Neural cell (in vitro differentiated cells): ENCODE data around the gene MRPL38. TPM values are rescaled to one million over a fixed set of nuclear protein-coding genes. Genes with fewer than 3 reads are reported as not detected.

Experiments
- H2AFZ ChIP-seq: fragments of 200-600, 300-800 bp; sonication (generic), shearing (Covaris generic); 2 replicates; pipeline ENCODE4 v1.6.0; 2014; ENCODE audit warnings: low read depth, mild to moderate bottlenecking, antibody characterized with exemption, low read length, moderate library complexity
- H3F3A ChIP-seq: fragments of 200-600 bp; shearing (Covaris generic); 2 replicates; pipeline ENCODE4 v1.6.1; 2016; ENCODE audit warnings: mild to moderate bottlenecking, moderate library complexity, mixed read lengths, antibody characterized with exemption, low read length; ENCODE audit not compliant: insufficient read depth, poor library complexity, severe bottlenecking
- H3K27ac ChIP-seq: fragments of 200-600, 300-800 bp; sonication (generic), shearing (Covaris generic); 2 replicates; pipeline ENCODE4 v1.5.1; 2014; ENCODE audit warnings: mild to moderate bottlenecking, low read length, moderate library complexity
- H3K27me3 ChIP-seq: fragments of 300-800, 200-600 bp; sonication (generic), shearing (Covaris generic); 2 replicates; pipeline ENCODE4 v1.6.0; 2014; ENCODE audit warnings: mild to moderate bottlenecking, low read depth, low read length, moderate library complexity; ENCODE audit not compliant: insufficient read depth
- H3K36me3 ChIP-seq: fragments of 300-800, 200-600 bp; sonication (generic), shearing (Covaris generic); 2 replicates; pipeline ENCODE4 v1.5.1; 2014; ENCODE audit warnings: mild to moderate bottlenecking, antibody characterized with exemption, low read length, moderate library complexity; ENCODE audit not compliant: insufficient read depth
- H3K4me2 ChIP-seq: fragments of 300-800, 200-600 bp; sonication (generic), shearing (Covaris generic); 2 replicates; pipeline ENCODE4 v1.6.0; 2014; ENCODE audit warnings: mild to moderate bottlenecking, low read length
- H3K4me3 ChIP-seq: fragments of 300-800, 200-600 bp; sonication (generic), shearing (Covaris generic); 2 replicates; pipeline ENCODE4 v1.5.1; 2014; ENCODE audit warnings: mild to moderate bottlenecking, low read length, moderate library complexity
- H3K79me2 ChIP-seq: fragments of 200-600 bp; shearing (Covaris generic); replicated peaks from 2 replicates; pipeline ENCODE4 v1.6.0; 2014; ENCODE audit warnings: mild to moderate bottlenecking, low read length, moderate library complexity; ENCODE audit not compliant: insufficient read depth
- H3K9ac ChIP-seq: fragments of 300-800, 200-600 bp; sonication (generic), shearing (Covaris generic); 2 replicates; pipeline ENCODE4 v1.6.1; 2016; ENCODE audit warnings: mild to moderate bottlenecking, low read length, mixed read lengths
- H3K9me2 ChIP-seq: fragments of 200-600 bp; shearing (Covaris generic); 2 replicates; pipeline ENCODE4 v1.6.1; 2016; ENCODE audit warnings: mild to moderate bottlenecking, low read length, mixed read lengths; ENCODE audit not compliant: insufficient read depth
- H3K9me3 ChIP-seq: fragments of 200-600, 300-800 bp; sonication (generic), shearing (Covaris generic); 2 replicates; pipeline ENCODE4 v1.6.1; 2016; ENCODE audit warnings: mild to moderate bottlenecking, mixed run types, low read length, moderate library complexity, mixed read lengths
- H4K20me1 ChIP-seq: fragments of 200-600 bp; shearing (Covaris generic); 2 replicates; pipeline ENCODE4 v1.6.1; 2016; ENCODE audit warnings: mild to moderate bottlenecking, mixed run types; ENCODE audit not compliant: insufficient read depth
- EP300 ChIP-seq: fragments of 450-650 bp; conservative IDR thresholded peaks from 2 replicates; pipeline ENCODE4 v1.6.1; 2014; ENCODE audit warnings: antibody characterized with exemption, mild to moderate bottlenecking, moderate library complexity; ENCODE audit not compliant: poor library complexity, severe bottlenecking
- EZH2 ChIP-seq: fragments of 200-600, 300-800 bp; shearing (Covaris generic), sonication (generic); IDR thresholded peaks from 2 replicates; pipeline ENCODE4 v1.6.1; 2014; ENCODE audit warnings: antibody characterized with exemption, low read length, borderline replicate concordance, mild to moderate bottlenecking; ENCODE audit not compliant: insufficient read depth, poor library complexity, severe bottlenecking
- MXI1 ChIP-seq: fragments of 450-650 bp; conservative IDR thresholded peaks from 2 replicates; pipeline ENCODE4 v1.6.1; 2014; ENCODE audit warnings: antibody characterized with exemption, mild to moderate bottlenecking; ENCODE audit not compliant: poor library complexity, severe bottlenecking
- POLR2AphosphoS5 ChIP-seq: IDR thresholded peaks from 2 replicates; pipeline ENCODE4 v1.6.1; 2012
- RAD21 ChIP-seq: fragments of 450-650 bp; conservative IDR thresholded peaks from 2 replicates; pipeline ENCODE4 v1.6.1; 2014; ENCODE audit warnings: antibody characterized with exemption, mild to moderate bottlenecking, moderate library complexity
- SMC3 ChIP-seq: fragments of 450-650 bp; conservative IDR thresholded peaks from 2 replicates; pipeline ENCODE4 v1.6.1; 2014; ENCODE audit warnings: antibody characterized with exemption, mild to moderate bottlenecking, moderate library complexity; ENCODE audit not compliant: poor library complexity
- TAF1 ChIP-seq: IDR thresholded peaks from 2 replicates; pipeline ENCODE4 v1.6.1; 2012; ENCODE audit warnings: low read depth
- polyA plus RNA-seq: library from polyadenylated mRNA; depleted of rRNA; stranded (reverse); fragments of >200 nt; gene quantifications from 2 replicates; pipeline ENCODE4 v1.2.3, GENCODE V29; 2014
- TF ChIP-seq, protein P1 (sequence below): fragments of 450-650 bp; IDR thresholded peaks from 2 replicates; pipeline ENCODE4 v1.5.1; 2014; ENCODE audit warnings: antibody characterized with exemption, mild to moderate bottlenecking, moderate library complexity; ENCODE audit not compliant: poor library complexity, severe bottlenecking
- TF ChIP-seq, protein P2 (sequence below): IDR thresholded peaks from 2 replicates; pipeline ENCODE4 v1.6.1; 2012; ENCODE audit warnings: borderline replicate concordance

MRPL38 gene
- polyA plus RNA-seq, 1 donor from 2014 or later, result 91.2 TPM

GRCh38 chr17:75876938-75877751 is 27.5 kb downstream of the MRPL38 start:
- TF ChIP-seq SMC3 (no peak), POLR2AphosphoS5 (no peak), EP300 (no peak), RAD21 (no peak), TAF1 (no peak), EZH2 (no peak), MXI1 (no peak)
- TF ChIP-seq, protein P1, sequence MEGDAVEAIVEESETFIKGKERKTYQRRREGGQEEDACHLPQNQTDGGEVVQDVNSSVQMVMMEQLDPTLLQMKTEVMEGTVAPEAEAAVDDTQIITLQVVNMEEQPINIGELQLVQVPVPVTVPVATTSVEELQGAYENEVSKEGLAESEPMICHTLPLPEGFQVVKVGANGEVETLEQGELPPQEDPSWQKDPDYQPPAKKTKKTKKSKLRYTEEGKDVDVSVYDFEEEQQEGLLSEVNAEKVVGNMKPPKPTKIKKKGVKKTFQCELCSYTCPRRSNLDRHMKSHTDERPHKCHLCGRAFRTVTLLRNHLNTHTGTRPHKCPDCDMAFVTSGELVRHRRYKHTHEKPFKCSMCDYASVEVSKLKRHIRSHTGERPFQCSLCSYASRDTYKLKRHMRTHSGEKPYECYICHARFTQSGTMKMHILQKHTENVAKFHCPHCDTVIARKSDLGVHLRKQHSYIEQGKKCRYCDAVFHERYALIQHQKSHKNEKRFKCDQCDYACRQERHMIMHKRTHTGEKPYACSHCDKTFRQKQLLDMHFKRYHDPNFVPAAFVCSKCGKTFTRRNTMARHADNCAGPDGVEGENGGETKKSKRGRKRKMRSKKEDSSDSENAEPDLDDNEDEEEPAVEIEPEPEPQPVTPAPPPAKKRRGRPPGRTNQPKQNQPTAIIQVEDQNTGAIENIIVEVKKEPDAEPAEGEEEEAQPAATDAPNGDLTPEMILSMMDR, result no peak
- TF ChIP-seq, protein P2, sequence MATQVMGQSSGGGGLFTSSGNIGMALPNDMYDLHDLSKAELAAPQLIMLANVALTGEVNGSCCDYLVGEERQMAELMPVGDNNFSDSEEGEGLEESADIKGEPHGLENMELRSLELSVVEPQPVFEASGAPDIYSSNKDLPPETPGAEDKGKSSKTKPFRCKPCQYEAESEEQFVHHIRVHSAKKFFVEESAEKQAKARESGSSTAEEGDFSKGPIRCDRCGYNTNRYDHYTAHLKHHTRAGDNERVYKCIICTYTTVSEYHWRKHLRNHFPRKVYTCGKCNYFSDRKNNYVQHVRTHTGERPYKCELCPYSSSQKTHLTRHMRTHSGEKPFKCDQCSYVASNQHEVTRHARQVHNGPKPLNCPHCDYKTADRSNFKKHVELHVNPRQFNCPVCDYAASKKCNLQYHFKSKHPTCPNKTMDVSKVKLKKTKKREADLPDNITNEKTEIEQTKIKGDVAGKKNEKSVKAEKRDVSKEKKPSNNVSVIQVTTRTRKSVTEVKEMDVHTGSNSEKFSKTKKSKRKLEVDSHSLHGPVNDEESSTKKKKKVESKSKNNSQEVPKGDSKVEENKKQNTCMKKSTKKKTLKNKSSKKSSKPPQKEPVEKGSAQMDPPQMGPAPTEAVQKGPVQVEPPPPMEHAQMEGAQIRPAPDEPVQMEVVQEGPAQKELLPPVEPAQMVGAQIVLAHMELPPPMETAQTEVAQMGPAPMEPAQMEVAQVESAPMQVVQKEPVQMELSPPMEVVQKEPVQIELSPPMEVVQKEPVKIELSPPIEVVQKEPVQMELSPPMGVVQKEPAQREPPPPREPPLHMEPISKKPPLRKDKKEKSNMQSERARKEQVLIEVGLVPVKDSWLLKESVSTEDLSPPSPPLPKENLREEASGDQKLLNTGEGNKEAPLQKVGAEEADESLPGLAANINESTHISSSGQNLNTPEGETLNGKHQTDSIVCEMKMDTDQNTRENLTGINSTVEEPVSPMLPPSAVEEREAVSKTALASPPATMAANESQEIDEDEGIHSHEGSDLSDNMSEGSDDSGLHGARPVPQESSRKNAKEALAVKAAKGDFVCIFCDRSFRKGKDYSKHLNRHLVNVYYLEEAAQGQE, result no peak
- H3K36me3 ChIP-seq, result no peaks in the 10 kb centered on the region
- no peak overlapping the region for H2AFZ ChIP-seq
- no peaks in the 10 kb centered on the region for H3K9me3 ChIP-seq
- H3K4me3 ChIP-seq, result peak overlapping the region; percentile 58
- no peaks in the 10 kb centered on the region for H3F3A ChIP-seq
- no peaks in the 10 kb centered on the region for H3K9me2 ChIP-seq
- no peaks in the 10 kb centered on the region for H3K79me2 ChIP-seq
- H3K27me3 ChIP-seq, result peaks cover 46% of the 10 kb centered on the region
- H3K9ac ChIP-seq, result no peak overlapping the region
- H3K4me2 ChIP-seq, result no peak overlapping the region
- H4K20me1 ChIP-seq, result no peaks in the 10 kb centered on the region
- H3K27ac ChIP-seq, result no peak overlapping the region

DNA sequence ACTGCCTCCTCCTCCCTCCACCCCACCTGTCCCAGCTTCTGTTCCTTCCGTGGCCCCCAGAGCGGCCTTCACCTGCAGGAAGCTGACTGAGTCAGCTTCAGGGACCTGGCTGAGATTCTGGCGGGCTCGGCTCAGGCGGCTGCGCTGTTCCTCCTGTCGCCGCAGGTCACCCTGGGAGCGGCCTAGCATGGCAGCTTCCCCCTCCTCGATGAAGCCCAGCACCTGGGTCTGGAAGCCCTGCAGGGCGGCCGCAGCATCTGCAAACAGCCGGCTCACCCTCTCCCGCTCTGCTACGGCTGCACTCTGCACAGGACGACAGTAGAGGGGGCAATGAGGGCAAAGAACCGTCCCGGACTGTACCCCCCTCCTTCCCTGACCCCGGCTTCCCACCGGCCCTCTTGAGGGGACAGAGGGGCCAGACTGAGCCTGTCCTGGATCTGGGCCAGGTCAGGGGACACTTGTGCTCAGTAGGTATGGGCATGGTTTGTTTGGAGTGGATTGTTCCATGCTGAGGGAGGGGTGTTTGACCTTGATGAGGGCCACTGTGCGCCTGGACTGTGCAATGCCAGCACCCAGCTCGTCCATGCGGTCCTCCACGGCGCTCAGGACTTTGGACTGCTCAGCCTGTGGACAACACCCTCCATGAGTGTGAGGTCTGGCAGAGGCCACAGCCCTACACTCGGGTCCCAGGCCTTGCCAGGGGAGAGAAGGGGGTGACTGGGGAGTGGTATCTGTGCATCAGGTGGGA is 28.3 kb downstream of the MRPL38 start:
- Histone ChIP-seq H3K27me3 (peaks cover 46% of the 10 kb centered on the region), H3K4me3 (no peak overlapping the region)

More for the DNA sequence above, 28.3 kb downstream of the MRPL38 start:
- Histone ChIP-seq H3F3A (no peaks in the 10 kb centered on the region), H3K9me2 (no peaks in the 10 kb centered on the region), H3K9me3 (no peaks in the 10 kb centered on the region), H3K9ac (no peak overlapping the region), H3K79me2 (no peaks in the 10 kb centered on the region), H3K4me2 (no peak overlapping the region), H4K20me1 (no peaks in the 10 kb centered on the region), H3K27ac (no peak overlapping the region), H2AFZ (no peak overlapping the region), H3K36me3 (no peaks in the 10 kb centered on the region)
- TF ChIP-seq, protein P1, result no peak
- no peak for TF ChIP-seq SMC3
- TF ChIP-seq, protein P2, result no peak
- no peak for TF ChIP-seq TAF1
